ENCODE results near the gene VSIG10.

VSIG10 gene

DNA sequence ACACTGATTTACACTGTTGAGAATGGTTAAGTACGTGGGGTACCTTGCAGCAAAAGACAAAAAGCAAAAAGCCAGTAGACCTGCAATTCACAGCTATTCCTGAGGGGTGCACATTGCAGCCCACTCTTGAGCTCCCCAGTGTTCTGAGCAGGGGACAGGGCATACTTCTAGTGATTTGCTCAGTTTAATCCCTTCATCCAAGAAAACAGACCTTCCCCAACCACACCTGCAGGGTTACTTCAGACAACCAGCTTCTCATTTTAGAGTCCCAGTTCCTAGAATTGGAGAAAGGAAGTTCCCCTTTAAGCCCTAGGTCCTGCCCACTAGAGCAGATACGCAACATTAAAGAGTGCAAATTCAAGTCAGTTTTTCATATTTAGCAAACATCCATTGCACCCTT, 39.2 kb downstream of the VSIG10 start:
- Histone ChIP-seq H3K4me2 (ENCODE audit: low read depth, low read length) (no peak overlapping the region), H3K4me1 (ENCODE audit: low read length) (no peaks in the 10 kb centered on the region), H4K20me1 (ENCODE audit: insufficient read depth, low read length) (no peaks in the 10 kb centered on the region), H3K79me2 (ENCODE audit: low read length) (no peaks in the 10 kb centered on the region), H2AFZ (ENCODE audit: low read length) (no peak overlapping the region), H3K27me3 (replicated peaks; ENCODE audit: insufficient read depth, low read length) (no peaks in the 10 kb centered on the region), H3F3A (ENCODE audit: insufficient read depth, low read length) (no peaks in the 10 kb centered on the region), H3K27ac (ENCODE audit: low read length) (no peak overlapping the region), H3K4me3 (ENCODE audit: low read length) (no peak overlapping the region), H3K36me3 (replicated peaks; ENCODE audit: insufficient read depth, low read length) (no peaks in the 10 kb centered on the region), H3K9me2 (replicated peaks; ENCODE audit: insufficient read depth, low read length) (no peaks in the 10 kb centered on the region), H3K9ac (ENCODE audit: low read length) (no peak overlapping the region), H3K9me3 (replicated peaks; ENCODE audit: insufficient read depth, low read length) (no peaks in the 10 kb centered on the region)
- TF ChIP-seq EZH2 (optimal IDR thresholded peaks at IDR 0.05; ENCODE audit: low read depth, low read length) (no peak), CTCF (IDR thresholded peaks at IDR 0.05; ENCODE audit: low read length) (no peak), EZH2phosphoT487 (IDR thresholded peaks at IDR 0.05; ENCODE audit: low read length) (no peak)
- no peak for DNase-seq

- no peaks in the 10 kb centered on the region for H3F3A ChIP-seq (ENCODE audit: insufficient read depth, low read length)
- no peaks in the 10 kb centered on the region for H3K36me3 ChIP-seq (replicated peaks; ENCODE audit: insufficient read depth, low read length)
- H3K4me3 ChIP-seq (ENCODE audit: low read length), result no peak overlapping the region
- TF ChIP-seq CTCF (IDR thresholded peaks at IDR 0.05; ENCODE audit: low read length) (no peak), EZH2phosphoT487 (IDR thresholded peaks at IDR 0.05; ENCODE audit: low read length) (no peak), EZH2 (optimal IDR thresholded peaks at IDR 0.05; ENCODE audit: low read depth, low read length) (no peak)
- no peak overlapping the region for H3K4me2 ChIP-seq (ENCODE audit: low read depth, low read length)
- H3K9me3 ChIP-seq (replicated peaks; ENCODE audit: insufficient read depth, low read length), result no peaks in the 10 kb centered on the region
- H3K9me2 ChIP-seq (replicated peaks; ENCODE audit: insufficient read depth, low read length), result no peaks in the 10 kb centered on the region
- H3K27ac ChIP-seq (ENCODE audit: low read length), result no peak overlapping the region
- no peak for DNase-seq
- H3K79me2 ChIP-seq (ENCODE audit: low read length), result no peaks in the 10 kb centered on the region
- no peaks in the 10 kb centered on the region for H4K20me1 ChIP-seq (ENCODE audit: insufficient read depth, low read length)
- H3K27me3 ChIP-seq (replicated peaks; ENCODE audit: insufficient read depth, low read length), result no peaks in the 10 kb centered on the region
- H3K4me1 ChIP-seq (ENCODE audit: low read length), result no peaks in the 10 kb centered on the region
- no peak overlapping the region for H2AFZ ChIP-seq (ENCODE audit: low read length)
- no peak overlapping the region for H3K9ac ChIP-seq (ENCODE audit: low read length)
Observed at GRCh38 chr12:118063576-118064391, 40.0 kb downstream of the VSIG10 start.

- Histone ChIP-seq H3K4me3 (ENCODE audit: low read length) (peak overlapping the region; percentile 67), H2AFZ (ENCODE audit: low read length) (peak overlapping the region; percentile 70), H3K36me3 (replicated peaks; ENCODE audit: insufficient read depth, low read length) (no peaks in the 10 kb centered on the region), H3K79me2 (ENCODE audit: low read length) (no peaks in the 10 kb centered on the region), H3K9ac (ENCODE audit: low read length) (peak overlapping the region; percentile 33; the same call in 1 of the 2 replicates), H4K20me1 (ENCODE audit: insufficient read depth, low read length) (no peaks in the 10 kb centered on the region), H3K4me1 (ENCODE audit: low read length) (no peaks in the 10 kb centered on the region), H3K4me2 (ENCODE audit: low read depth, low read length) (peak overlapping the region; percentile 69), H3K9me3 (replicated peaks; ENCODE audit: insufficient read depth, low read length) (no peaks in the 10 kb centered on the region), H3K27ac (ENCODE audit: low read length) (no peak overlapping the region), H3K9me2 (replicated peaks; ENCODE audit: insufficient read depth, low read length) (no peaks in the 10 kb centered on the region), H3K27me3 (replicated peaks; ENCODE audit: insufficient read depth, low read length) (no peaks in the 10 kb centered on the region), H3F3A (ENCODE audit: insufficient read depth, low read length) (no peaks in the 10 kb centered on the region)
- no peak for DNase-seq
- no peak for TF ChIP-seq EZH2 (optimal IDR thresholded peaks at IDR 0.05; ENCODE audit: low read depth, low read length)
- no peak for TF ChIP-seq EZH2phosphoT487 (IDR thresholded peaks at IDR 0.05; ENCODE audit: low read length)
- TF ChIP-seq CTCF (IDR thresholded peaks at IDR 0.05; ENCODE audit: low read length), result no peak
Observed at GRCh38 chr12:118061873-118062843, 41.7 kb downstream of the VSIG10 start.
